T-helper 2 cell treated with Interferon-gamma antibody and Interleukin-4, amounts not matched to agents 5 μg/mL and 100 μg/mL, for 36 hours (primary cell): ENCODE measurements around the gene SLC26A3.

Source experiments
- DNase-seq: peaks from one replicate; pipeline ENCODE4 v3.0.0; 2021; ENCODE audit warnings: low spot score
- H3K27ac Mint-ChIP-seq: one replicate; pipeline ENCODE4 v1.8.0; 2021; ENCODE audit warnings: mild to moderate bottlenecking, mixed read lengths
- H3K27me3 Mint-ChIP-seq: one replicate; pipeline ENCODE4 v1.8.0; 2021; ENCODE audit warnings: low read depth, mixed read lengths
- H3K36me3 Mint-ChIP-seq: one replicate; pipeline ENCODE4 v1.8.0; 2021; ENCODE audit warnings: low read depth, mixed read lengths
- H3K4me1 Mint-ChIP-seq: one replicate; pipeline ENCODE4 v1.8.0; 2021; ENCODE audit warnings: low read depth, mixed read lengths
- H3K4me3 Mint-ChIP-seq: one replicate; pipeline ENCODE4 v1.8.0; 2022; ENCODE audit warnings: mild to moderate bottlenecking, moderate library complexity, mixed read lengths
- H3K9me3 Mint-ChIP-seq: one replicate; pipeline ENCODE4 v1.8.0; 2021; ENCODE audit warnings: mixed read lengths

SLC26A3 gene

DNA sequence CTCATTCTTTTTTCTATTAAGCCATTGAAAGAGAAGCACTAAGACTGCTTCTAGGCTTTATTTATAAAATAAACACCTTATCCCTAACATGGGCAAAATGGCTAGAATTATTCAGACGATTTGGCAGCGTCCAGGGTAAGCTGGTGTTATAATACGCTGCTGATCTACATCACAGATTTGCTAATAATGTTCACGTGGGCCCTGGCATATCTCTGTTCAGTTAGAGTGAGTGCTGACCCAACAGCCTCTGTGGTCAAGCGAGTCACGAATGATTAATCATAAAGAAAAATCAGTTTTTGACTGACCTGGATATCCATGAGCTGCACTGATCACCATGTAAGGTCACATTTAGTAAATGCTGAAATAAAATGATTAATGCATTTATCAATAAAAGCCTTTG is 87.5 kb downstream of the SLC26A3 start:
- Mint-ChIP-seq H3K36me3 (peaks cover 1% of the 10 kb centered on the region), H3K27ac (no peak overlapping the region), H3K9me3 (no peaks in the 10 kb centered on the region), H3K27me3 (no peaks in the 10 kb centered on the region), H3K4me3 (no peak overlapping the region), H3K4me1 (peaks cover 5% of the 10 kb centered on the region)
- no peak for DNase-seq
